HCT116 (cell line): ENCODE measurements around the gene LRR1. TPM values are rescaled to one million over a fixed set of nuclear protein-coding genes. Genes with fewer than 3 reads are reported as not detected.

Experiments
- ATAC-seq: fragments of 200-7000 bp; cut with Tn5 transposase; 2 replicates; pipeline ENCODE4 v1.9.1; 2020; ENCODE audit warnings: mild to moderate bottlenecking, moderate library complexity
- BruUV-seq: library from RNA; stranded (reverse); fragments of 400-500 nt; replicated peaks from 2 replicates; lab custom pipeline; 2021; lab: Mats Ljungman, UMichigan
- CTCF ChIA-PET: fragments of 300-600 bp; sonication (Branson Sonifier 250); formaldehyde crosslinking; loops from one replicate; lab custom pipeline; 2021; ENCODE audit warnings: antibody characterized with exemption; lab: Charles Lee
- POLR2A ChIA-PET: fragments of 300-600, 350-600 bp; sonication (Branson Sonifier 250); formaldehyde crosslinking; loops from one replicate; lab custom pipeline; 2021; ENCODE audit warnings: antibody characterized with exemption; lab: Charles Lee
- RAD21 ChIA-PET, 2 experiments: fragments of 300-600 bp; sonication (Branson Sonifier 250); formaldehyde crosslinking; loops; one replicate each; lab custom pipeline; 2023; ENCODE audit warnings: low total read pairs in 2 of 2; ENCODE audit not compliant: uncharacterized antibody in 2 of 2, unreplicated experiment in 2 of 2, low non-redundant PET in 1 of 2; lab: Charles Lee
- DNase-seq: peaks from one replicate; pipeline ENCODE4 v3.0.0-alpha.2; 2010; ENCODE audit warnings: low read depth, low spot score
- H2AFZ ChIP-seq: fragments of 200-600 bp; shearing (Covaris generic), sonication (generic); 2 replicates; pipeline ENCODE4 v1.6.1; 2017; ENCODE audit warnings: low read depth, mixed run types, mixed read lengths, antibody characterized with exemption, low read length; ENCODE audit not compliant: poor library complexity, severe bottlenecking
- H3K27ac ChIP-seq: 2 replicates; pipeline ENCODE4 v1.5.1; 2012; ENCODE audit warnings: low read depth, low read length
- H3K27me3 ChIP-seq: fragments of 200-600 bp; sonication (generic); 2 replicates; pipeline ENCODE4 v1.6.1; 2016; ENCODE audit warnings: mixed run types, low read length, mixed read lengths; ENCODE audit not compliant: insufficient read depth
- H3K36me3 ChIP-seq, 2 experiments: fragments of 200-500 bp in 1 of 2; fragments of 200-600 bp in 1 of 2; sonication (Bioruptor generic) in 1 of 2; sonication (generic) in 1 of 2; 2 replicates each; pipeline versions ENCODE4 v1.5.1 to v1.6.1; 2014 to 2016; ENCODE audit warnings: low read length in 2 of 2, inconsistent platforms in 1 of 2, mixed read lengths in 1 of 2, mixed run types in 1 of 2; ENCODE audit not compliant: insufficient read depth in 2 of 2, control insufficient read depth in 1 of 2
- H3K4me1 ChIP-seq, 2 experiments: fragments of 200-600 bp in 1 of 2; sonication (generic) in 1 of 2; 2 replicates each; pipeline versions ENCODE4 v1.5.1 to v1.6.1; 2012 to 2017; ENCODE audit warnings: low read length in 2 of 2, inconsistent platforms in 1 of 2, mild to moderate bottlenecking in 1 of 2, mixed read lengths in 1 of 2, mixed run types in 1 of 2, moderate library complexity in 1 of 2; ENCODE audit not compliant: insufficient read depth in 2 of 2, control insufficient read depth in 1 of 2
- H3K4me2 ChIP-seq: fragments of 200-600 bp; sonication (generic); 2 replicates; pipeline ENCODE4 v1.6.1; 2017; ENCODE audit warnings: mixed run types, low read length, mixed read lengths
- H3K4me3 ChIP-seq, 2 experiments: fragments of 200-600 bp in 1 of 2; sonication (generic) in 1 of 2; replicated peaks in 1 of 2; 2 replicates each; pipeline ENCODE4 v1.5.1; 2011 to 2016; ENCODE audit warnings: low read length in 2 of 2, control low read depth in 1 of 2, low read depth in 1 of 2, mild to moderate bottlenecking in 1 of 2, mixed read lengths in 1 of 2, mixed run types in 1 of 2
- H3K79me2 ChIP-seq: fragments of 200-600 bp; sonication (generic); 2 replicates; pipeline ENCODE4 v1.6.1; 2017; ENCODE audit warnings: mild to moderate bottlenecking, mixed run types, low read length, moderate library complexity, mixed read lengths; ENCODE audit not compliant: insufficient read depth
- H3K9ac ChIP-seq: fragments of 200-600 bp; sonication (generic); 2 replicates; pipeline ENCODE4 v1.6.1; 2016; ENCODE audit warnings: low read length, mixed read lengths
- H3K9me2 ChIP-seq: fragments of 200-600 bp; sonication (generic), shearing (Covaris generic); 2 replicates; pipeline ENCODE4 v1.6.1; 2017; ENCODE audit warnings: mixed run types, mild to moderate bottlenecking, moderate library complexity; ENCODE audit not compliant: insufficient read depth
- H3K9me3 ChIP-seq, 2 experiments: fragments of 200-500 bp in 1 of 2; fragments of 200-600 bp in 1 of 2; sonication (Bioruptor generic) in 1 of 2; sonication (generic) in 1 of 2; 2 replicates each; pipeline ENCODE4 v1.6.1; 2014 to 2017; ENCODE audit warnings: low read length in 2 of 2, mixed read lengths in 2 of 2, inconsistent platforms in 1 of 2, low read depth in 1 of 2, mild to moderate bottlenecking in 1 of 2, mixed run types in 1 of 2, moderate library complexity in 1 of 2; ENCODE audit not compliant: control insufficient read depth in 1 of 2, insufficient read depth in 1 of 2
- H4K20me1 ChIP-seq: fragments of 200-600 bp; sonication (generic), shearing (Covaris generic); 2 replicates; pipeline ENCODE4 v1.6.1; 2017; ENCODE audit warnings: mixed run types, mild to moderate bottlenecking, moderate library complexity; ENCODE audit not compliant: insufficient read depth
- CBX3 ChIP-seq: IDR thresholded peaks from 2 replicates; pipeline ENCODE4 v1.6.1; 2012; ENCODE audit warnings: low read depth
- CEBPB ChIP-seq: IDR thresholded peaks from 2 replicates; pipeline ENCODE4 v1.6.1; 2012; ENCODE audit warnings: low read depth
- CTCF ChIP-seq, 3 experiments: fragments of 200-600 bp in 1 of 3; sonication (generic) in 1 of 3; IDR thresholded peaks in 2 of 3; conservative IDR thresholded peaks in 1 of 3; 2 replicates each; pipeline ENCODE4 v1.5.1; 2012 to 2017; ENCODE audit warnings: low read depth in 2 of 3, low read length in 2 of 3, antibody characterized with exemption in 1 of 3, borderline replicate concordance in 1 of 3, control low read depth in 1 of 3, mild to moderate bottlenecking in 1 of 3, mixed read lengths in 1 of 3, mixed run types in 1 of 3, moderate library complexity in 1 of 3; ENCODE audit not compliant: insufficient read depth in 1 of 3
- ELF1 ChIP-seq: IDR thresholded peaks from 2 replicates; pipeline ENCODE4 v1.6.1; 2012; ENCODE audit warnings: low read depth, borderline replicate concordance
- FOSL1 ChIP-seq: IDR thresholded peaks from 2 replicates; pipeline ENCODE4 v1.6.1; 2012; ENCODE audit warnings: low read depth
- JUND ChIP-seq: IDR thresholded peaks from 2 replicates; pipeline ENCODE4 v1.6.1; 2012
- POLR2A ChIP-seq: IDR thresholded peaks from 2 replicates; pipeline ENCODE4 v1.7.0; 2011; ENCODE audit warnings: borderline replicate concordance; ENCODE audit not compliant: insufficient read depth, insufficient read length; ENCODE audit errors: extremely low read depth
- POLR2AphosphoS5 ChIP-seq: IDR thresholded peaks from 2 replicates; pipeline ENCODE4 v1.6.1; 2011; ENCODE audit warnings: mild to moderate bottlenecking, low read depth, low read length, moderate library complexity
- RAD21 ChIP-seq: IDR thresholded peaks from 2 replicates; pipeline ENCODE4 v1.6.1; 2012; ENCODE audit warnings: low read depth, mild to moderate bottlenecking
- REST ChIP-seq: IDR thresholded peaks from 2 replicates; pipeline ENCODE4 v1.6.1; 2012; ENCODE audit warnings: low read depth
- SRF ChIP-seq: IDR thresholded peaks from 2 replicates; pipeline ENCODE4 v1.6.1; 2012; ENCODE audit warnings: low read depth
- TCF7L2 ChIP-seq: IDR thresholded peaks from 2 replicates; pipeline ENCODE4 v1.7.0; 2011; ENCODE audit warnings: borderline replicate concordance, inconsistent platforms; ENCODE audit not compliant: insufficient read depth, insufficient read length; ENCODE audit errors: extremely low read depth
- intact Hi-C: fragments of 100-400 bp; cut with micrococcal nuclease; formaldehyde crosslinking; loops from 2 replicates; pipeline ENCODE4 v1.10.0; 2022
- total RNA-seq: library from RNA; stranded (reverse); gene quantifications from one replicate; pipeline ENCODE4 v1.2.1, GENCODE V29; 2021; ENCODE audit not compliant: unreplicated experiment

The LRR1 gene
- total RNA-seq, 1 experiment from 2014 or later, result 34.6 TPM

DNA sequence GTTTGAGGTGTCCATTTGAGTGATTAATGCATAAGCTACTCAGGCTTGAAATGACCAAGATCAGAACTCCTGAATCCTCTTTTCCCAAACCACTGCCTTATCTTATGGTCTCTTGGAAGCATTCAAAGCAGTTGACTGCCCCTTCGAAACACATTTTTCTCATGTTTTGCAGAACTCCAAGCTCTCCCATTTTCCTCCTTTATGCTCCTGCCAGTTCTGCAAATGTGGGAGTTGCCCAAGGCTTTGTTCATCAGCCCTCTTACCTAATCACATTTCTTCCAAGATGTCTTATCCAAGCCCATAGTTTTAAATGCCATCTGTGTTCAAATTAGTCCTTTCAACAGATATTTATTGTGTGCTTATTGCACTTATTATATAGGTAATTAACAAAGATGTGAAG is 38.1 kb downstream of the LRR1 start:
- peak overlapping the region; percentile 87; the same call in 1 of the 2 replicates for H3K4me2 ChIP-seq
- CTCF ChIA-PET, result no interaction called here
- H3K9ac ChIP-seq, result no peak overlapping the region
- H3K9me2 ChIP-seq, result no peaks in the 10 kb centered on the region
- no peaks in the 10 kb centered on the region; the same call in 1 of the 2 replicates for H4K20me1 ChIP-seq
- no peak overlapping the region for H2AFZ ChIP-seq
- H3K4me3 ChIP-seq, result no peak overlapping the region
- no TSS peak for BruUV-seq
- ATAC-seq (no peak), DNase-seq (no peak)
- H3K27ac ChIP-seq, result no peak overlapping the region; the same call in 1 of the 2 replicates
- RAD21 ChIA-PET, result no interaction called here
- peaks cover 77% of the 10 kb centered on the region for H3K79me2 ChIP-seq
- no peaks in the 10 kb centered on the region for H3K27me3 ChIP-seq
- intact Hi-C loops, result no loop called here
- peaks cover 3 to 19% of the 10 kb centered on the region in 2 experiments; a peak in 1 of 4 replicates for H3K36me3 ChIP-seq
- H3K4me1 ChIP-seq, result peaks cover 6 to 21% of the 10 kb centered on the region in 2 experiments
- POLR2A ChIA-PET, result no interaction called here
- TF ChIP-seq CEBPB, result no peak
- TF ChIP-seq TCF7L2, result no peak
- no peak for TF ChIP-seq ELF1
- TF ChIP-seq REST, result no peak
- no peak for TF ChIP-seq RAD21
- no peaks in the 10 kb centered on the region for H3K9me3 ChIP-seq

- ATAC-seq (no peak), DNase-seq (no peak)
- Histone ChIP-seq H3K9me3 (no peaks in the 10 kb centered on the region), H3K4me1 (peaks cover 6 to 15% of the 10 kb centered on the region in 2 experiments), H3K27me3 (no peaks in the 10 kb centered on the region), H3K4me3 (no peak overlapping the region), H3K9ac (no peak overlapping the region), H3K4me2 (no peak overlapping the region), H3K27ac (no peak overlapping the region), H3K79me2 (peaks cover 74% of the 10 kb centered on the region), H2AFZ (no peak overlapping the region), H3K36me3 (peaks cover 3 to 19% of the 10 kb centered on the region in 2 experiments; a peak in 1 of 4 replicates), H4K20me1 (no peaks in the 10 kb centered on the region; the same call in 1 of the 2 replicates), H3K9me2 (no peaks in the 10 kb centered on the region)
- CTCF ChIA-PET, result no interaction called here
- POLR2A ChIA-PET, result no interaction called here
- BruUV-seq, result no TSS peak
- TF ChIP-seq CTCF (IDR thresholded peaks at IDR 0.05 in 2 of 3, conservative IDR thresholded peaks at IDR 0.05 in 1 of 3; ENCODE audit: borderline replicate concordance in 1 of 3, insufficient read depth in 1 of 3, low read depth in 2 of 3, low read length in 2 of 3) (no peak), FOSL1 (no peak), POLR2AphosphoS5 (no peak), CEBPB (no peak), POLR2A (no peak), ELF1 (no peak), TCF7L2 (no peak), SRF (no peak), RAD21 (no peak), CBX3 (no peak), JUND (no peak)
- RAD21 ChIA-PET, result no interaction called here
- intact Hi-C loops, result no loop called here
Observed at GRCh38 chr14:49637534-49638078, 38.9 kb downstream of the LRR1 start.
